ENCODE measurements around the gene PLPP7.
"Not testable (repeated sequence)": the region's sequence is repeated elsewhere in the genome, so short reads cannot be mapped to it uniquely, and the experiment has no call there.

The PLPP7 gene

DNA sequence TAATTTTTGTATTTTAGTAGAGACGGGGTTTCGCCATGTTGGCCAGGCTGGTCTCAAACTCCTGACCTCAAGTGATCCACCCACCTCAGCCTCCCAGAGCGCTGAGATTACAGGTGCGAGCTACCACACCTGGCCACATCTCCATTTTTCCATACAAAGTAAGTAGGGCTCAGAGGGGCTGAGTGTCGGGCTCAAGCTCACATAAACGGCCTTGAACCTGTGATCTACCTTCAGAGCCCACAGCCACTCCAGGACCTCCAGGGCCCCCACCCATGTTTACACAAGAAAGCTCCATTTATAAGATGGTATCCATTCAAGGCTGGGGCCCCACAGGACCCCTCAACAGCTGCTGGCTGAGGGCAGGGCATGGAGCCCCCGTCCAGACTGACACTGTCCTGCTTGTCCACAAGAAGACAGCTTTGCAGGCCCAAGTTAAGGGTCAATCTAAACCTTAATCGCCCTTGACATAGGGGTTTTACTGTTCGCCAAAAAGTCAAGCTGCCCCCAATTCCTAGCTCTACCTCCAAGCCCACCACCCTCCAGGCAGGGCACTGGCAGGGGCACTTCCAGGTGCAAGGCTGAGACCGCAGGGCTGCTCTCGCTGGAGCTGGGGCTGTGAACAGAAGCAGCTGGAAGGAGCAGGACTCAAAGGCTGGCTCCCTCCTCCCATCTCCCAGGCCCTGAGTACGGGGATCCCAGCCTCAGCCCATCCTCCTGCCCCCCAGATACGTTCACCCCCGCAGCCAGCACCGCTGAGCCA is 32.1 kb upstream of the PLPP7 start:
- Histone ChIP-seq H3K9ac (peak overlapping the region; percentile 78 to 94 (median 86); a peak in 21 of 22 replicates), H3K27ac (peak overlapping the region; percentile 84 to 100 (median 98); a peak in 21 of 22 replicates), H4K20me1 (peaks cover 0 to 18% (median 0%) of the 10 kb centered on the region in 11 experiments; a peak in 2 of 22 replicates), H3K36me3 (peaks cover 8 to 50% (median 34%) of the 10 kb centered on the region in 11 experiments; a peak in 21 of 22 replicates), H3K4me1 (peaks cover 96 to 100% (median 99%) of the 10 kb centered on the region in 10 experiments), H3K4me3 (no peak overlapping the region; a peak in 1 of 20 replicates), H3K9me3 (replicated peaks in 1 of 11) (no peaks in the 10 kb centered on the region), H3K4me2 (peak overlapping the region; percentile 89 to 100 (median 97)), H3K27me3 (no peaks in the 10 kb centered on the region)
- TF ChIP-seq Cebpa-rat (IDR thresholded peaks at IDR 0.05): no peak

DNA sequence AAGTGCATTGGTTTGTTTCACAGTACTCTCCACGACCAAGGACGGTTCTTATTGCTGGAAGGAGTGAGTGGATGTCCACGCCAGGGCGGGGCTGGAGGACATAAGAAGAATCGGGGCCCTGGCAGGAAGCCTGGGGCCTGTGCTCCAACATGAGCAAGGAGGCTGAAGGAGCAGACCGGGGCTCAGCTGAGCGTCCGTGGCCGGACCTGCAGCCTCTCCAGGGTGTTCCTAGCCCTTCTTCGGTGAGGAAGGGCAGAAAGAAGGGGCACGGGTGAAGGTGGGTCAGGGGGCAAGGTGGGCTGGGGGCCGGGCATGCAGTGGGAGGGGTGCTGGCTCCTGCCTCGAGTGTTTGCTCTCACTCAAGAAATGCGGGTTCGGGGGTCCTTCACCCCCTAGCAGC is 31.3 kb upstream of the PLPP7 start:
- H3K27ac ChIP-seq: peak overlapping the region; percentile 84 to 100 (median 98); a peak in 21 of 22 replicates
- TF ChIP-seq Cebpa-rat (IDR thresholded peaks at IDR 0.05): no peak
- H3K4me3 ChIP-seq: no peak overlapping the region; a peak in 1 of 20 replicates
- peak overlapping the region; percentile 66 to 94 (median 86); a peak in 19 of 22 replicates for H3K9ac ChIP-seq
- H3K27me3 ChIP-seq: no peaks in the 10 kb centered on the region
- H3K4me1 ChIP-seq: peaks cover 97 to 100% (median 99%) of the 10 kb centered on the region in 10 experiments
- H3K9me3 ChIP-seq (replicated peaks in 1 of 11): no peaks in the 10 kb centered on the region
- peaks cover 8 to 53% (median 34%) of the 10 kb centered on the region in 11 experiments; a peak in 21 of 22 replicates for H3K36me3 ChIP-seq
- H3K4me2 ChIP-seq: peak overlapping the region; percentile 89 to 100 (median 97)
- peaks cover 0 to 21% (median 0%) of the 10 kb centered on the region in 11 experiments; a peak in 3 of 22 replicates for H4K20me1 ChIP-seq

- Histone ChIP-seq H3K9me3 (replicated peaks in 1 of 11) (no peaks in the 10 kb centered on the region), H4K20me1 (peaks cover 0 to 27% (median 0%) of the 10 kb centered on the region in 11 experiments; a peak in 6 of 22 replicates), H3K9ac (peak overlapping the region; percentile 66 to 94 (median 86); a peak in 18 of 22 replicates), H3K27ac (peak overlapping the region in 10 of 11 experiments; percentile 86 to 100 (median 98); a peak in 19 of 22 replicates), H3K4me1 (peaks cover 97 to 100% (median 99%) of the 10 kb centered on the region in 10 experiments), H3K4me3 (no peak overlapping the region; a peak in 1 of 20 replicates), H3K4me2 (peak overlapping the region; percentile 89 to 100 (median 97)), H3K36me3 (peaks cover 8 to 59% (median 35%) of the 10 kb centered on the region in 11 experiments; a peak in 21 of 22 replicates), H3K27me3 (no peaks in the 10 kb centered on the region)
- no peak for TF ChIP-seq Cebpa-rat (IDR thresholded peaks at IDR 0.05)
These were observed 30.7 kb upstream of the PLPP7 start for GRCh38 chr9:131258698-131259431.

DNA sequence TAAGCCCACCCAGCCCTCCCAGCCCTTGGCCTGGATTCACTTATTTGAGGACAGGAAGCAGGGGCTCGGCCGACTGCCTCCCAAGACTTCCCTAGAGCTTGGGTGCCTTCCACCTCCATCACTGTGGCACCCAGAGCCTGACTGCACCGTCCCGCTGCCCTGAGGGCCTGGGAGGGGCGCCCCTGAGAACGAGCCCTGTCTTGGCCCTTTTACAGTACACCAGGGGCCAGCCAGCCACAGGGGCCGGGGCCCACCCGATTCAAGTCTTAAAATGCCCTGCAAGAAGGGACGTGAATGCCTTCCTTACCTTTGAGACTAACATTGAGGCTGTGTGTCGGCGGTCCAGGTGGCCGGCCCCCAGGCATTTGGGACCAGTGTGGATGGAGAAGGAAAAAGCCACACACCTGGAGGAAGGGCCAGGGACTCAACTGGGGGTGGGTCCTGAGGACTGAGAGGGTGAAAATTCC is 30.1 kb upstream of the PLPP7 start:
- H4K20me1 ChIP-seq: peaks cover 0 to 33% (median 0%) of the 10 kb centered on the region in 11 experiments; a peak in 7 of 22 replicates
- peak overlapping the region in 10 of 11 experiments; percentile 7 to 90 (median 60); a peak in 15 of 22 replicates for H3K9ac ChIP-seq
- H3K4me3 ChIP-seq: no peak overlapping the region; a peak in 1 of 20 replicates
- peaks cover 97 to 100% (median 99%) of the 10 kb centered on the region in 10 experiments for H3K4me1 ChIP-seq
- no peaks in the 10 kb centered on the region for H3K27me3 ChIP-seq
- no peaks in the 10 kb centered on the region for H3K9me3 ChIP-seq (replicated peaks in 1 of 11)
- no peak for TF ChIP-seq Cebpa-rat (IDR thresholded peaks at IDR 0.05)
- H3K36me3 ChIP-seq: peaks cover 8 to 65% (median 35%) of the 10 kb centered on the region in 11 experiments; a peak in 21 of 22 replicates
- H3K27ac ChIP-seq: peak overlapping the region in 9 of 11 experiments; percentile 26 to 100 (median 99); a peak in 17 of 22 replicates
- H3K4me2 ChIP-seq: peak overlapping the region in 10 of 11 experiments; percentile 57 to 100 (median 97); a peak in 20 of 22 replicates

DNA sequence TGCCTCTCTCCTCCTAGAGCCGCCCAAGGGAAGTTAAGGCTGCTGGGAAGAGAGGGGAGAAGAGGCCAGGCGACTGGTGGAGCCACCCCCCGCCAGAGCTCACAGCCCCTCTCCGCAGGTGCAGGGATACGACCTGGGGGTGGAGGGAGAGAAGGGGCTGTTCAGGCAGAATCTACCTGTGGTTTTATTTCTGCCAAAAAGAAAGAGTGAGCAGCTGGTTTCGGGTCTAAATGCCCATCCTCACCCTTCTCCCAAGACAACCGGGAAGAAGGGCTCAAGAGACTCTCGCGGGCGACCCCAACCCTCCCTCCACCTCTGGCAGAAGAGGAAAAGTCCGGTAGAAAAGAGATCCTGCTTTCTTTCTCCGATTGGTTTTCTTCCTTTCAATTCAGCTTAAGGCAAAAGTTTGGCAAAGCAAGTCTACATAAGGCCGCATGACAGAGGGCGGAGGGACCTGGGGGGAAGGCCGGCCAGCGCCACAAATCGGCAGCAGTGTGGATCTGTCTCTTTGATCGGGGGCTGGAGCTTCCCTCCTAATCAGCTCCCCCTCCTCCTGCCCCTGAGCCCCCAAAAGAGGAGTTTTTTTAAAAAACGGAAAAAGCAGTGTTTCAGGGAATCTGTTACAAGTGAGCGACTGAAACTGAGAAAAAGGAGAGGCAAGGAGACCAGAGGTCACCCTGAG is 29.5 kb upstream of the PLPP7 start:
- Histone ChIP-seq H3K4me1 (peaks cover 92 to 100% (median 98%) of the 10 kb centered on the region in 10 experiments), H3K27me3 (no peaks in the 10 kb centered on the region), H3K4me2 (peak overlapping the region in 10 of 11 experiments; percentile 57 to 100 (median 97); a peak in 20 of 22 replicates), H3K4me3 (peak overlapping the region in 1 of 10 experiments; percentile 26; a peak in 1 of 20 replicates), H3K9ac (peak overlapping the region; percentile 7 to 85 (median 52); a peak in 19 of 22 replicates), H3K9me3 (replicated peaks in 1 of 11) (no peaks in the 10 kb centered on the region), H3K36me3 (peaks cover 8 to 67% (median 35%) of the 10 kb centered on the region in 11 experiments; a peak in 21 of 22 replicates), H3K27ac (peak overlapping the region in 10 of 11 experiments; percentile 12 to 100 (median 98); a peak in 19 of 22 replicates), H4K20me1 (peaks cover 0 to 38% (median under 1%) of the 10 kb centered on the region in 11 experiments; a peak in 8 of 22 replicates)
- TF ChIP-seq Cebpa-rat (IDR thresholded peaks at IDR 0.05): no peak

DNA sequence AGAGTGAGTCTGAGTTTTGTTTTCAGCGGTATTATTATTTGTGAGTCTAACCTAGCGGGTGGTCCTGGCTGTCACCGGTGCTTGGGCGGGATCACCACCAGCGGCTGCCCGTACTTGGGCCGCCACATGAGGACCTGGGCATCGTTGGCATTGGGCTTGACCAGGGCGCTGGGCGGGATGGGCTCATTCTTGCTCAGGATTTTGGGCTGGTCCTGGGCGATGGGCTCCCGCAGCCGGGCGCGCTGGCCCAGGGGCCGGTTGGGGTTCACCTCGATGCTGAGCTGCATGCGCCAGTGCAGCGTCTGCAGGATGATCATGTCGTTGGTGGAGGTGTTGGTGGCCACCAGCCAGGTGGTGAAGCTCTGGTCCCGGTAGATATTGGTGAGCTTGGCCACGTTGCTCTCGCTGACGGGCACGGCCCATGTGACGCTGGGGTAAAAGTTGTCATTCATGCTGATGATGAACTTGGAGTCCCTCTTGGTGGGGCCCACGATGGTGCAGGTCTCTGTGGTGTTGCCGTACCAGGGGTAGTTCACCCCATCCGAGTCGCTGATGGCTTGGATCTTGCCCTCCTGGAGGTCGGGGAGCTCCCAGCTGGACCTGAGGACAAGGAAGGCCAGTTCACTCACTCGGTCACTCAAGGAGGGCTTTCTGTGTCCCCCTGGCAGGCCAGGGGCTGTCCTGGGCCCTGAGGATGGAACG is 28.6 kb upstream of the PLPP7 start:
- Histone ChIP-seq H3K27me3 (no peaks in the 10 kb centered on the region), H4K20me1 (peaks cover 0 to 46% (median 3%) of the 10 kb centered on the region in 11 experiments; a peak in 8 of 22 replicates), H3K36me3 (peaks cover 8 to 75% (median 35%) of the 10 kb centered on the region in 11 experiments; a peak in 21 of 22 replicates), H3K4me1 (peaks cover 88 to 100% (median 98%) of the 10 kb centered on the region in 10 experiments), H3K4me2 (peak overlapping the region; percentile 57 to 100 (median 97); a peak in 21 of 22 replicates), H3K9me3 (replicated peaks in 1 of 11) (no peaks in the 10 kb centered on the region), H3K9ac (peak overlapping the region; percentile 7 to 85 (median 52); a peak in 17 of 22 replicates), H3K27ac (peak overlapping the region in 10 of 11 experiments; percentile 12 to 100 (median 98); a peak in 18 of 22 replicates), H3K4me3 (no peak overlapping the region)
- TF ChIP-seq Cebpa-rat (IDR thresholded peaks at IDR 0.05): no peak

GRCh38 chr9:131262327-131263032 is 27.0 kb upstream of the PLPP7 start:
- Histone ChIP-seq H4K20me1 (peaks cover 0 to 60% (median 3%) of the 10 kb centered on the region in 11 experiments; a peak in 8 of 22 replicates), H3K4me2 (peak overlapping the region; percentile 57 to 100 (median 97)), H3K27me3 (no peaks in the 10 kb centered on the region), H3K9me3 (replicated peaks in 1 of 11) (no peaks in the 10 kb centered on the region), H3K27ac (peak overlapping the region in 9 of 11 experiments; percentile 64 to 100 (median 99); a peak in 19 of 22 replicates), H3K4me1 (peaks cover 90 to 100% (median 100%) of the 10 kb centered on the region in 10 experiments), H3K4me3 (no peak overlapping the region), H3K36me3 (peaks cover 8 to 85% (median 36%) of the 10 kb centered on the region in 11 experiments; a peak in 21 of 22 replicates), H3K9ac (peak overlapping the region in 10 of 11 experiments; percentile 0 to 44 (median 32); a peak in 8 of 22 replicates)
- no peak for TF ChIP-seq Cebpa-rat (IDR thresholded peaks at IDR 0.05)

DNA sequence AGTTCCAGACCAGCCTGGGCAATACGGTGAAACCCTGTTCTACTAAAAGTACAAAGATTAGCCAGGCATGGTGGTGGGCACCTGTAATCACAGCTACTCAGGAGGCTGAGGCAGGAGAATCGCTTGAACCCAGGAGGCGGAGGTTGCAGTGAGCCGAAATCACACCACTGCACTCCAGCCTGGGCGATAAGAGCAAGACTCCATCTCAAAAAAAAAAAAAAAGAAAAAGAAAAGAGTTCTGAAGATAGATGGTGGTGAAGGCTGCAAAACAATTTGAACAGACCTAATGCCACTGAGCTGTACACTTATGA is 26.5 kb upstream of the PLPP7 start:
- Histone ChIP-seq H3K27ac (peak overlapping the region in 5 of 11 experiments; percentile 96 to 99 (median 99); a peak in 8 of 22 replicates), H3K36me3 (peaks cover 8 to 82% (median 36%) of the 10 kb centered on the region in 11 experiments; a peak in 21 of 22 replicates), H3K4me2 (peak overlapping the region; percentile 57 to 100 (median 97))

More for the DNA sequence above, 26.5 kb upstream of the PLPP7 start:
- H3K9me3 ChIP-seq (replicated peaks in 1 of 11); H3K27me3 ChIP-seq; H3K4me3 ChIP-seq: not testable (repeated sequence)
- peaks cover 89 to 100% (median 100%) of the 10 kb centered on the region in 10 experiments for H3K4me1 ChIP-seq
- peak overlapping the region in 3 of 11 experiments; percentile 4 to 43 (median 22); a peak in 2 of 22 replicates for H3K9ac ChIP-seq
- peaks cover 0 to 60% (median 3%) of the 10 kb centered on the region in 11 experiments; a peak in 8 of 22 replicates for H4K20me1 ChIP-seq

Measured in BLaER1 treated with 17β-estradiol and CSF1 and Interleukin-3, amounts not matched to agents 10 nM and 100 nM (cell line).